LNCaP clone FGC (cell line): Measurements from ENCODE around the gene SMIM11.

Experiments
- DNase-seq: peaks from one replicate; pipeline ENCODE4 v3.0.0-alpha.2; 2011; ENCODE audit warnings: low read depth
- H3K4me3 ChIP-seq: 2 replicates; pipeline ENCODE4 v1.5.1; 2011; ENCODE audit warnings: mild to moderate bottlenecking, low read depth, low read length, control low read depth
- CTCF ChIP-seq: IDR thresholded peaks from 2 replicates; pipeline ENCODE4 v1.5.1; 2012; ENCODE audit warnings: mild to moderate bottlenecking; ENCODE audit not compliant: control insufficient read depth, insufficient read depth; ENCODE audit errors: extremely low read depth

SMIM11 gene

GRCh38 chr21:34353182-34353581 is 22.1 kb upstream of the SMIM11 start:
- no peak for DNase-seq
- H3K4me3 ChIP-seq = no peak overlapping the region
- no peak for TF ChIP-seq CTCF

- no peak for DNase-seq
- H3K4me3 ChIP-seq = no peak overlapping the region
- no peak for TF ChIP-seq CTCF
These were observed 20.5 kb upstream of the SMIM11 start for GRCh38 chr21:34354836-34355235.

GRCh38 chr21:34355570-34355969 is 19.7 kb upstream of the SMIM11 start:
- H3K4me3 ChIP-seq = no peak overlapping the region
- no peak for DNase-seq
- TF ChIP-seq CTCF = no peak

GRCh38 chr21:34357889-34358288 is 17.4 kb upstream of the SMIM11 start:
- no peak overlapping the region for H3K4me3 ChIP-seq
- DNase-seq = no peak
- no peak for TF ChIP-seq CTCF

GRCh38 chr21:34358866-34359265 is 16.4 kb upstream of the SMIM11 start:
- DNase-seq = no peak
- no peak for TF ChIP-seq CTCF
- H3K4me3 ChIP-seq = no peak overlapping the region

- H3K4me3 ChIP-seq = no peak overlapping the region
- no peak for DNase-seq
- no peak for TF ChIP-seq CTCF
These were observed 14.6 kb upstream of the SMIM11 start for GRCh38 chr21:34360488-34361241.

- DNase-seq = no peak
- TF ChIP-seq CTCF = no peak
- no peak overlapping the region for H3K4me3 ChIP-seq
These were observed 13.2 kb upstream of the SMIM11 start for GRCh38 chr21:34362136-34362444.
